ENCODE data around the gene CMSS1.

Gene CMSS1

DNA sequence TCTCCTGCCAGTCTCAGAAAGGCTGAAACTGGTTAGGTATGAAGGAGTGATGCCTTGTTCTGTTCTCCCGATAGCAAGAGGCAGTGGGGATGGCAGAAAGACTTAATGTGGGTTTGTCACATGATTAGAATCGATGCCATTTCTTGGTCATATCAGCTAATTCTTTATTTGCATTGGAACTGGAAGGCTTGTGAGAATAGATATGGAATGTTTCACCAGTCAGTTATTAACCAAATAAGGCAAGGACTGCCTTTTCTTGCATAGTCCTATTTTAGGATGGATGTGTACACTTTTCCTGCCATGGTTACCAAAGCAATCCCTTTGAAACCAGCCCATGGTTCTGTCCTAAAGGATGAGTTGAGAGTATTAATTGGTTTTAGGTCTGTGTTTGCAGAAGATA, 262.9 kb downstream of the CMSS1 start:
- TF ChIP-seq, protein P1, sequence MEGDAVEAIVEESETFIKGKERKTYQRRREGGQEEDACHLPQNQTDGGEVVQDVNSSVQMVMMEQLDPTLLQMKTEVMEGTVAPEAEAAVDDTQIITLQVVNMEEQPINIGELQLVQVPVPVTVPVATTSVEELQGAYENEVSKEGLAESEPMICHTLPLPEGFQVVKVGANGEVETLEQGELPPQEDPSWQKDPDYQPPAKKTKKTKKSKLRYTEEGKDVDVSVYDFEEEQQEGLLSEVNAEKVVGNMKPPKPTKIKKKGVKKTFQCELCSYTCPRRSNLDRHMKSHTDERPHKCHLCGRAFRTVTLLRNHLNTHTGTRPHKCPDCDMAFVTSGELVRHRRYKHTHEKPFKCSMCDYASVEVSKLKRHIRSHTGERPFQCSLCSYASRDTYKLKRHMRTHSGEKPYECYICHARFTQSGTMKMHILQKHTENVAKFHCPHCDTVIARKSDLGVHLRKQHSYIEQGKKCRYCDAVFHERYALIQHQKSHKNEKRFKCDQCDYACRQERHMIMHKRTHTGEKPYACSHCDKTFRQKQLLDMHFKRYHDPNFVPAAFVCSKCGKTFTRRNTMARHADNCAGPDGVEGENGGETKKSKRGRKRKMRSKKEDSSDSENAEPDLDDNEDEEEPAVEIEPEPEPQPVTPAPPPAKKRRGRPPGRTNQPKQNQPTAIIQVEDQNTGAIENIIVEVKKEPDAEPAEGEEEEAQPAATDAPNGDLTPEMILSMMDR (IDR thresholded peaks at IDR 0.05; ENCODE audit: borderline replicate concordance, control extremely low read depth, extremely low read depth, insufficient read depth, missing control alignments) = no peak
- in situ Hi-C loops (cut with MboI; ENCODE audit: low sequenced_read_pairs, unreplicated experiment) = no loop called here

DNA sequence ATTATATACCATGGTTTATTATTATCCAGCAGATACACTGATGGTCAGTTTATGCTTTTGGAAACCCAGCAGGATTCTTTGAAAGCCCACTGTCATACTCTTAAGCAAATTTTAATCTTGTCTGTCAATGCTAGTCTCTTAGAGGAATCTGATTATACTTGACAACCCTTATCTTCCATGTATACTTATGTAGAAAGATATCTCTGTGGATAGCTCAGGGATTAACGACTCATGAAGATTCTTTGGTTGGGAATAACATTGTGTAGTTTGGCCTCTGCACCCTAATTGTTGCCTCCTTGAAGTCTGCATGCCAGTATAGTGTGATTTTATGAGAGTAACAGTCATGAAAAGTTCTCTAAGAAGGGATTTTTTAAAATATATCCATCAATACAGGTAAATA, 263.6 kb downstream of the CMSS1 start:
- in situ Hi-C loops (cut with MboI; ENCODE audit: low sequenced_read_pairs, unreplicated experiment) = no loop called here
- TF ChIP-seq, protein P1 (IDR thresholded peaks at IDR 0.05; ENCODE audit: borderline replicate concordance, control extremely low read depth, extremely low read depth, insufficient read depth, missing control alignments) = no peak
- DNase-seq (ENCODE audit: low spot score) = no peak

More for the DNA sequence above, 262.9 kb downstream of the CMSS1 start:
- DNase-seq (ENCODE audit: low spot score) = no peak

DNA sequence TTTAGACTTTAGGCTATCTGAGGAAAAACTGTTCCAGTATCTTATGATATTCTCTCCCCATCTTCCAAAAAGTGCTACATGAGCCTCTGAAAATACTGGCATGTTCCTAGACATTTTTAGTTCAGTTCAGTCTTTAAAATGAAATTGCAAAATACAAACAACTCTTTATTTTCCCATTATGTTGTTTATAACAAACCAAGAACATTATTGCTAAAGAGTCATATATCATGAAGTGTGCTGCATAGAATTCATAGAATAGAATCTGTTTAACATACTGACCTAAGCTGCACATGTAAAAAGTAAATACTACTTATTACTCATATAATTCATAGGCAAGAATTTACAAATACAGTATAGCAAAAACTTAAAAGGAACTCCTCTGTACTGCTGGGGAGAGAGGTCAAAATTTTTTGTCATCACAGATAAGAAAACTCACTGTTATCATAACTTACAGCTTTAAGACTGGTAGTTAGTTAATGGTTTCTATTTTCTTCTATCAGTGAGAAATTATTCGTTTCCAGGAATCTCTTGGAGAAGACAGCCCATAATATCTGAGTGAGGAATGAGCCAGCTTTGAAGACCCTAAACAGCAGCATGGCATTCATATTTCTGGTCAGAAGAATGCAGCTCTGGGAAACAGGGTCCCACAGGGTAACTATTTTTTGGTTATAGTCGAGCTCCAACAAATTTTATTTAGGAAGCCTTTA, 264.5 kb downstream of the CMSS1 start:
- in situ Hi-C loops (cut with MboI; ENCODE audit: low sequenced_read_pairs, unreplicated experiment) = no loop called here
- no peak for DNase-seq (ENCODE audit: low spot score)
- TF ChIP-seq, protein P1 (IDR thresholded peaks at IDR 0.05; ENCODE audit: borderline replicate concordance, control extremely low read depth, extremely low read depth, insufficient read depth, missing control alignments) = no peak

DNA sequence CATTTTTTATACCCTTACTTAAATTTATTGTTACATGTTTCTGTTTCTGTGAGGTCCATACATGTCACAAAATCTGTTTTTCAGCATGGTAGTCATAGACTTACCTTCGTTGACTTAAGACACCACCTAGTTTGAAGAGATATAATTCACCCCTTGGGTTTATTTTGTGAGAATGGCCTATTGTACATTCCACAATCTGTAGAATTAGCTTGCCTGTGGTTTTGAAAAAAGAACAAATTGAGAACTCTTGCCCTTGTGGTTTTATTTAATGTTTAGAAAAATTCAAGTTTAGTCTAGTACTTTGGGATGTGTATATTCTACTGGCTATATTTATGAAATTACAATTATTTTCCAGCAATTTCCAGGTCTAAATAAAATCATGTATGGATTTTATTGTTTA, 265.1 kb downstream of the CMSS1 start:
- in situ Hi-C loops (cut with MboI; ENCODE audit: low sequenced_read_pairs, unreplicated experiment) = no loop called here
- DNase-seq (ENCODE audit: low spot score) = no peak
- TF ChIP-seq, protein P1 (IDR thresholded peaks at IDR 0.05; ENCODE audit: borderline replicate concordance, control extremely low read depth, extremely low read depth, insufficient read depth, missing control alignments) = no peak

DNA sequence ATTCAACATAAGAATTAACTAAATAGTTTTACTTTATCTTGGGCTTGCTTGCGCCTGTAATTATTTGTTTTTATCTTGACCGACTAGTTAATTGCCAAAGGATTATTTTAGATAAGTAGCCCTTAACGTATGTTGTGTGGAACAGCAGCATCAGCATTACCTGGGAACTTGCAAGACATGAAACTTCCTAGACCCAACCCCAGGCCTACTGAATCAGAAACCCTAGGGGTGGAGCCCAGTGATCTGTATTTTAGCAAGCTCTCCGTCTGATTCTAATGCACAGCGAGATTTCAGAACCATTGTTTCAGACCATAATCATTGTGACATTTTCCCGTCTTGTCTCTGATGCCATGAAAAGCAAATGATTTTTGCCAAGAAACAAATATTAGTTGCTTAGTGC, 265.5 kb downstream of the CMSS1 start:
- no peak for DNase-seq (ENCODE audit: low spot score)
- in situ Hi-C loops (cut with MboI; ENCODE audit: low sequenced_read_pairs, unreplicated experiment) = no loop called here

DNA sequence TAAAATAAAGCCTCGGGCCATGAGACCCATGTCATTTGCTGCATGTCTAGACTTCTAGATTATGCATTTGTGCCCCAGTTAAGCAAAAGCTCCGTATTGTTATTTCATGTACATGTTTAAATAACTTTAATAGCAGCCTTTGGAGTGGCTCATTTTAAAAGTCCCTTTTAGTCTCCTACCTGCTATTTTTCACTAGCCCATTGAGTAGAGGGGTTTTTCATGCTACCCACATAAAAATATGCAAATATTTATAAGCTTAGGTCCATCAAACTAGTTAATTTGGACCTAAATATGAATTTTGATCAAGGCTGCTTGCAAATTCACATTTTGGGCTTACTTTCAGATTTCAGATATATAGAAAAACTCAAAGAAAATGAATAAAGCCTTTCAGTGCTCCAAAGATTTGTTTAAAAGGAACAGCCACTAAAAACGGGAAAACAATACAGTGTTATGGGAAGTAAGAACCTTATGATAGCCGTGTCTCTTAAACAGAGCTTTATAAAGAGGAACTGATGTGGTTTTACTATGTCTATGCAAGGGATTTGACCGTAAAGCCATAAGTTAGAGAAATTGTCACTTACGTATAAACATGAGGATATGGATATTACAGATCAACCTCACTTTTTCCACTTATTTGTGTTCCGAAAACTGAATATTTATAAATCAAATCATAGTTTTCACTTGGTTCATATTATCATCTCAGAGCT, 266.6 kb downstream of the CMSS1 start:
- in situ Hi-C loops (cut with MboI; ENCODE audit: low sequenced_read_pairs, unreplicated experiment) = no loop called here
- DNase-seq (ENCODE audit: low spot score) = no peak
- TF ChIP-seq, protein P1 (IDR thresholded peaks at IDR 0.05; ENCODE audit: borderline replicate concordance, control extremely low read depth, extremely low read depth, insufficient read depth, missing control alignments) = no peak

More for the DNA sequence above, 265.5 kb downstream of the CMSS1 start:
- TF ChIP-seq, protein P1 (IDR thresholded peaks at IDR 0.05; ENCODE audit: borderline replicate concordance, control extremely low read depth, extremely low read depth, insufficient read depth, missing control alignments) = no peak
